ENCODE data around the gene RPUSD4.

DNA sequence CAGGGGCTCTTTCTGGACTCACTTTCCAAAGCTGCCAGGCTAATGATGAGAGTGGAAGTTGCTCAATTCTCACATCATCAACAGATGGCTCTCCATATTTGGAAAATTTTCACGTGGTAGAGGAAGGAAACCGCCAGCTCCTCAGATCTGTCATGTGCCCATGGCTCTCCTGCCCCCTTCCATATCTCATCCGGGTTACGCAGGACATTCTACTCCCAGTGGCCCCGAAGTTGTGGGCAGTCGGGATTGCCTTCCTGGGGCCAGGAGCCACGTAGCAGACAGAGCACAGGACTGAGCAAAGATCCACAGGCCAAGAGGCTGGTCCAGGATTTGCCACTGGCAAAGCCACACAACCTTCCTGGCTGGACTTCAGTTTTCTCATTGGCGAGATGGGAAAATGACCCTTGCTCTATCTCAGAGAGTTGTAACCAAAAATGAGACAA lies 38.8 kb downstream of the RPUSD4 start:
- TF ChIP-seq ZNF114 (CRISPR knock-in tag; IDR thresholded peaks at IDR 0.05) (no peak), CTCF (conservative IDR thresholded peaks at IDR 0.05; ENCODE audit: low read depth in 2 of 2) (no peak), CREB1 (CRISPR knock-in tag; IDR thresholded peaks at IDR 0.05; ENCODE audit: low read depth) (no peak)
- TF ChIP-seq, protein P1, sequence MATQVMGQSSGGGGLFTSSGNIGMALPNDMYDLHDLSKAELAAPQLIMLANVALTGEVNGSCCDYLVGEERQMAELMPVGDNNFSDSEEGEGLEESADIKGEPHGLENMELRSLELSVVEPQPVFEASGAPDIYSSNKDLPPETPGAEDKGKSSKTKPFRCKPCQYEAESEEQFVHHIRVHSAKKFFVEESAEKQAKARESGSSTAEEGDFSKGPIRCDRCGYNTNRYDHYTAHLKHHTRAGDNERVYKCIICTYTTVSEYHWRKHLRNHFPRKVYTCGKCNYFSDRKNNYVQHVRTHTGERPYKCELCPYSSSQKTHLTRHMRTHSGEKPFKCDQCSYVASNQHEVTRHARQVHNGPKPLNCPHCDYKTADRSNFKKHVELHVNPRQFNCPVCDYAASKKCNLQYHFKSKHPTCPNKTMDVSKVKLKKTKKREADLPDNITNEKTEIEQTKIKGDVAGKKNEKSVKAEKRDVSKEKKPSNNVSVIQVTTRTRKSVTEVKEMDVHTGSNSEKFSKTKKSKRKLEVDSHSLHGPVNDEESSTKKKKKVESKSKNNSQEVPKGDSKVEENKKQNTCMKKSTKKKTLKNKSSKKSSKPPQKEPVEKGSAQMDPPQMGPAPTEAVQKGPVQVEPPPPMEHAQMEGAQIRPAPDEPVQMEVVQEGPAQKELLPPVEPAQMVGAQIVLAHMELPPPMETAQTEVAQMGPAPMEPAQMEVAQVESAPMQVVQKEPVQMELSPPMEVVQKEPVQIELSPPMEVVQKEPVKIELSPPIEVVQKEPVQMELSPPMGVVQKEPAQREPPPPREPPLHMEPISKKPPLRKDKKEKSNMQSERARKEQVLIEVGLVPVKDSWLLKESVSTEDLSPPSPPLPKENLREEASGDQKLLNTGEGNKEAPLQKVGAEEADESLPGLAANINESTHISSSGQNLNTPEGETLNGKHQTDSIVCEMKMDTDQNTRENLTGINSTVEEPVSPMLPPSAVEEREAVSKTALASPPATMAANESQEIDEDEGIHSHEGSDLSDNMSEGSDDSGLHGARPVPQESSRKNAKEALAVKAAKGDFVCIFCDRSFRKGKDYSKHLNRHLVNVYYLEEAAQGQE (IDR thresholded peaks at IDR 0.05; ENCODE audit: unreplicated experiment): no peak

Data from GM23338 (cell line).